GM21423 (cell line): ENCODE data around the gene OBP2A.
"Not testable (repeated sequence)": the region's sequence is repeated elsewhere in the genome, so short reads cannot be mapped to it uniquely, and the experiment has no call there.

Source experiments
- ATAC-seq: cut with Tn5 transposase; IDR thresholded peaks from one replicate; pipeline ENCODE4 v1.9.1; 2021; ENCODE audit warnings: mild to moderate bottlenecking, moderate library complexity; ENCODE audit not compliant: unreplicated experiment

Gene OBP2A

GRCh38 chr9:135526089-135526729 is 19.7 kb upstream of the OBP2A start:
- no peak for ATAC-seq

GRCh38 chr9:135526730-135527571 is 19.0 kb upstream of the OBP2A start:
- ATAC-seq: no peak

- not testable (repeated sequence) for ATAC-seq
Observed at GRCh38 chr9:135528842-135529435, 17.0 kb upstream of the OBP2A start.

- no peak for ATAC-seq
Observed at GRCh38 chr9:135530146-135530545, 15.8 kb upstream of the OBP2A start.

- no peak for ATAC-seq
Observed at GRCh38 chr9:135531096-135531495, 14.8 kb upstream of the OBP2A start.

- ATAC-seq: no peak
Observed at GRCh38 chr9:135533113-135533512, 12.8 kb upstream of the OBP2A start.

- no peak for ATAC-seq
Observed at GRCh38 chr9:135533674-135534073, 12.3 kb upstream of the OBP2A start.

- ATAC-seq: not testable (repeated sequence)
Observed at GRCh38 chr9:135534192-135534711, 11.7 kb upstream of the OBP2A start.

GRCh38 chr9:135534826-135535225 is 11.1 kb upstream of the OBP2A start:
- not testable (repeated sequence) for ATAC-seq

- not testable (repeated sequence) for ATAC-seq
Observed at GRCh38 chr9:135535631-135536030, 10.3 kb upstream of the OBP2A start.

GRCh38 chr9:135536216-135536615 is 9.7 kb upstream of the OBP2A start:
- ATAC-seq: no peak

GRCh38 chr9:135543262-135543894 is 2.5 kb upstream of the OBP2A start:
- ATAC-seq: not testable (repeated sequence)

GRCh38 chr9:135544981-135545635 is 818 bp upstream of the OBP2A start:
- ATAC-seq: no peak

- not testable (repeated sequence) for ATAC-seq
Observed at GRCh38 chr9:135546792-135547617, 1.1 kb downstream of the OBP2A start.

GRCh38 chr9:135547756-135548736 is 2.1 kb downstream of the OBP2A start:
- no peak for ATAC-seq

- ATAC-seq: not testable (repeated sequence)
Observed at GRCh38 chr9:135549478-135550343, 3.8 kb downstream of the OBP2A start.

- ATAC-seq: no peak
Observed at GRCh38 chr9:135550344-135550918, 4.5 kb downstream of the OBP2A start.
